Measurements from ENCODE around the gene ULK2.
"Not testable (repeated sequence)": the region's sequence is repeated elsewhere in the genome, so short reads cannot be mapped to it uniquely, and the experiment has no call there.

ULK2 gene

GRCh38 chr17:19766016-19766415, 101.7 kb downstream of the ULK2 start:
- no peak for FAIRE-seq

DNA sequence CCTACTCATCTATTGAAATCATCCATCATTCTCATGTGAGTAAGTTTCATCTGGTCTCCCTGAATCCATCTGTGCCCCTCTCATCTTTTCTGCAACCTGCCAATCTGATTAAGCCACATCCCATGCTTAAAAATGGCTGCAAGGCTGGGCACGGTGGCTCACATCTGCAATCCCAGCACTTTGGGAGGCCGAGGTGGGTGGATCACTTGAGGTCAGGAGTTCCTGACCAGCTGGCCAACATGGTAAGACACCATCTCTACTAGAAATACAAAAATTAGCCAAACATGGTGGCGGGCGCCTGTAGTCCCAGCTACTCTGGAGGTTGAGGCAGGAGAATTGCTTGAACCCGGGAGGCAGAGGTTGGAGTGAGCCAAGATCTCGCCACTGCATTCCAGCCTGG, 103.7 kb downstream of the ULK2 start:
- FAIRE-seq: not testable (repeated sequence)

GRCh38 chr17:19763416-19763815, 104.3 kb downstream of the ULK2 start:
- FAIRE-seq: no peak

GRCh38 chr17:19762515-19762961, 105.2 kb downstream of the ULK2 start:
- no peak for FAIRE-seq

- no peak for FAIRE-seq
Measured at GRCh38 chr17:19760746-19761145, 107.0 kb downstream of the ULK2 start.

- no peak for FAIRE-seq
Measured at GRCh38 chr17:19759568-19760549, 107.9 kb downstream of the ULK2 start.

DNA sequence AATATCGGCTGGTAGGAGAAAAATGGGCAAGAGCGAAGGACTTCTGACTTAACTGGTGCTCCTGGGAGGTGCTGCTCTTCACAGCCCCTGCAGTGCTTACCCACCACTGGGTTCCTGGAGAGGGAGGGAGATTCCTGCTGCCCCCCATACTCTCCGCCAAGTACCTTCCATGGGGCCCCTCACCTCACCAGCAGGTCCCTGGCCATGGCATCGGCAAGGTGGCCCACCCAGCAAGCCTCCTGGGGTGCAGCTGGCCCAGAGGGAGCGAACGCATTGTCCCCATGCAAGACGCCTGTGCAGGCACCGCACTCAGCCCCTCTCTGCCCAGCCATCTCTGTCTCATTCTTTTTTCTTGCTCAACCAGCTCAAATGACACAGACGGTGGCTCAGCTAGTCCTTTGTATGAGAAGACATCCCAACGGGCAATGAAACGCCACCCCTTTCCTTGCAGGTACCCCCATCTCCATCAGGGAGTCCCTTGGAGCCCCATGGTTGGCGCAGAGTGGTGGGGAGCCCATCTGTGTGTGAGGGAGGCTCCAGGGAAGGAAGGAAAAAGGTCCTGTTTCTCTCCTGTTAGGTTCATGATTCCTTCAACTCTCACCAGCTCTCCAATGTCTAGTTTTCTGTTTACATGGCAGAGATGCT, 110.1 kb downstream of the ULK2 start:
- no peak for FAIRE-seq

GRCh38 chr17:19756546-19756945, 111.2 kb downstream of the ULK2 start:
- FAIRE-seq: no peak

GRCh38 chr17:19755821-19756510, 111.8 kb downstream of the ULK2 start:
- no peak for FAIRE-seq

GRCh38 chr17:19755392-19755791, 112.3 kb downstream of the ULK2 start:
- no peak for FAIRE-seq

- no peak for FAIRE-seq
Measured at GRCh38 chr17:19753661-19754463, 113.9 kb downstream of the ULK2 start.

DNA sequence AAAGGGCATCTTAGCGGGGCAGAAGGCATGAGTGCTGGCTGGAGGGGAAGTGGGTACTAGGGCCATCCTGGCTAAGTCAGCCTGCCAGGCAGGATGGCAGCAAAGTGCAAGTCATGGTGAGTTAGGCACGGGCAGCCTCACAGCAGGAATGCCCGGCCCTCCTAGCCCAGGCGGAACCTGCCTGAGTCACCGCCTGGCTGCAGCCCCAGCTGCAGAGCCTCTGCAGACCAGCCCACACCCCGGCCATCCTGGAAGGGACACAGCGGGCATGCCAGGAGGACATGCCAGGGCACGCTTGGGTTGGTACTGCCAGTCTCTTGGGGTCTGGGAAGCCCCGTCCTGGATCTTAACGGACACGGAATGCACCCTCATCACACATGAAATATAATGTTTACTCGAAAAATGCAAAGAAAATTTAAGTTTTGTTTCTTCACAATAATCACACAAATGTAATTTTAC, 114.7 kb downstream of the ULK2 start:
- FAIRE-seq: no peak

DNA sequence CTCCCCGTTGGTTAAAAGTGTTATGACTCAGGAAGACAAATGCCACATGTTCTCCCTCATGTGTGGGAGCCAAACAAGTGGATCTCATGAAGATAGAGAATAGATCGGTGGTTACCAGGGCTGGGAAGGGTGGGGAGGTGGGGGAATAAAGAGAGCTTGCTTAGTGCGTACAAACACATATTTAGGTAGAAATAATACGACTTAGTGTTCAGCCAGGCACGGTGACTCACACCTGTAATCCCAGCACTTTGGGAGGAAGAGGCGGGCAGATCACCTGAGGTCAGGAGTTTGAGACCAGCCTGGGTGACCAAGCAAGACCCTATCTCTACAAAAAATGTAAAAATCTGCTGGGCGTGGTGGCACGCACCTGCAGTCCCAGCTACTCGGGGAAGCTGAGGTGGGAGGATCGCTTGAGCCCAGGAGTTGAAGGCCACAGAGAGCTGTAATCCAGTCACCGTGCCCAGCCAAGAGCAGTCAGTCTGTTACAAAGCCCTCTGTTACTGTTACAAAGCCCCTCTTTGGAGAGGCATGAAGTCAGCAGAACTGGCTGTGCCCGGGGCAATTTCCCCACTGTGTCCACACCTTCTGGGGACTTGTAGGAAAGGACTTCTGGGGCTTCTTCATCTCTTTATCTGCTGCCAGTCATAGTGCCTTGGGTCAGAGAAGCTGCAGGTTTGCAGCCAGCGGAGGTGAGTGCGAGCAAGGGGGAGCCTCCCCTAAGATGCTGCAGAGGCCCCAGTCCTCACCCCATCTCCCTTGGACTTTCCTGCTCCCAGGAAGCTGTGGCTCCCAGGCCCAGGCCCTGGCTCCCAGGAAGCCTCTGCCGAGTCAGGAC, 115.3 kb downstream of the ULK2 start:
- FAIRE-seq: no peak

- FAIRE-seq: no peak
Measured at GRCh38 chr17:19750835-19751234, 116.9 kb downstream of the ULK2 start.

- no peak for FAIRE-seq
Measured at GRCh38 chr17:19750020-19750572, 117.6 kb downstream of the ULK2 start.

- no peak for FAIRE-seq
Measured at GRCh38 chr17:19748807-19749193, 118.9 kb downstream of the ULK2 start.

DNA sequence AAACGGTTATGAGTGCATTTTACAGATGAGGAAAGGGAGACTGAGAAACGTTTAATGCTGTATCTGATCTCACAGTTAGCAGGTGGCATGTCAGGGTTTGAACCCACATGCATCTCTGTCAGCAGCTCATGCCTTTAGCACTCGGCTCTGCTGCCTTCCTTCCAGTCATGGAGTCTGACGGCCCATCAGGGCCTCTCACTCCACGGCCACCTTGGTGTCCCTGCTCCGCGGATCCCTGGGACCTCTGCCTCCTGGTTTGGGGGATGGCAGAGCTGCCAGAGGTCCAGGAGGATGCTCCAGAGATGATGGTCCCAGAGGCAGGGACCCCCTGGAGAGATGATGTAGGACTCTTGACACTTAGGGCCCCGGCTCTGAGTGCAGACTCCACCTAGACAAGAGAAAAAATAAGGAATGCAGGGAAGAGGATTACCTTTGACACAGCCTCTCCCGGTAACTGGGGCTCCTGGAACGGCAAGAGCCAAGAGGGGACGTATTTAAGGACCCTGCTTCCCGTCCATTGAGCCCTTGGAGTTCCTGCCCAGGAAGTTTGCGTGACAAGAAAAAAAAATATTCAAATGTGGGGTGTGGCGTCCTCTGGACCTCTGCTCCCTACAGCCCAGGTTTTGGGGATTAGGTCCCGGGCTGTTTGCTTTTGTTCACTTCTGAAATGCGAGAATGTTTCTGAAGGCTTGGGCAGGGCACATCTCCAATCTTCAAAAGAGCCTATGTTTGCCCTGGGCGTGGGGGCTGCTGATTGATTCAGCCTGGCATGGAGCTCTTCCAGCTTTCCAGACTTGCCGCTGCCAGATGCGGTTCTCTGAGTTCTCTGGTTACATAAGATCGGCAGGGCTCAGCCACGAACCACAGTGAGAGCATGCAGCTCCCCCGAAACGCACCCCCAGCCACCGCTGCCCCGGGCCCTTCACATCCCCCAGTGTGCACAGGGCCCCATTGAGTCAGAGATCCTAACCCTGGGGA, 119.6 kb downstream of the ULK2 start, which contains the start of gene ALDH3A1:
TSS of gene ALDH3A1 (minus strand) at position 470 of the 978 bp plus-strand sequence. CDS start 3,169 bp downstream, outside the sequence.
- FAIRE-seq: no peak

DNA sequence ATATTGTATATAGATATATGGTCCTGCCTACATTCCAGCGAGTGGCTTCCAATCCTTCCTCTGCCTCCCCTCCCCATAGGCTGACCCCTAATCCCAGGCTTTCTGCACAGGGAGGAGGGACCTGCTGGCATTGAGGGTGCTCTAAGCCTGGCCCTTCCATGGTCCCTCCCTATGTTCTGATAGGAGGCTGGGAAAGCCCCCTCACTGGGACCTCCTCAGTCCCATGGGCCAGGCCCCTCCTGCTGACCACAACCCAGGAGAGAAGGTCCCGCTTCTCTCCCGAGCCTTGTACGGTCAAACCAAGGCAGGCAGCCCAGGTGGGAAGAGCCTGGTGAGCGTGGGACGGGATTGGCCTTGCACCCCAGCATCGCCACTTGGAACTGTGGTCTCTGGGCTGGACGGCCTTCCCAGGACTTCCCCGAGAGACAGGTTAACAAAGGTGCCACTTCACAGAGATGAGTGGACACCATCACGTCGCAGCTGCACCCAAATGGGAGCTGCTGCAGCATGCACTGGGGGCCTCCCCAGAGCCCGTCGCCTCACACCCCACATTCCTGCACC, 120.5 kb downstream of the ULK2 start:
- FAIRE-seq: no peak

DNA sequence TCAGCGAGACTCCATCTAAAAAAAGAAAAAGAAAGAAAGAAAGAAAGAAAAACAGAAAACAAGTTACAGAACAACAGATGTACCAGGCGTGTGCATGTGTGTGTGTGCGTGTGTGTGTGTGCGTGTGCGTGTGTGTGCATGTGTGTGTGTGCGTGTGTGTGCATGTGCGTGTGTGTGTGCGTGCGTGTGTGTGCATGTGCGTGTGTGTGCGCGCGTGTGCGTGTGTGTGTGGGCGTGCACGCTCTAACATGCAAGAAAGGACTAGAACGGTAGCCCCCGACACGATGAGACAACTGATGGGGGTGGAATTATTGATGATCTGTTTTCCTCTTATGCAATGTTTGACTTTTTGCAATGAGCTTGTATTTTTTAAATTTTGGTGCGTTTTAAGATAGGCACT, 121.2 kb downstream of the ULK2 start:
- FAIRE-seq: no peak

Measured in A204.1 (cell line).